Type B pancreatic cell (in vitro differentiated cells): ENCODE data around the gene NUB1. TPM values are rescaled to one million over a fixed set of nuclear protein-coding genes. Genes with fewer than 3 reads are reported as not detected.

ENCODE experiments used
- DNase-seq: peaks from one replicate; pipeline ENCODE4 v3.0.0; 2021; ENCODE audit warnings: mixed read lengths; ENCODE audit not compliant: unreplicated experiment; ENCODE audit errors: extremely low spot score
- H3K27ac Mint-ChIP-seq: 2 replicates; pipeline ENCODE4 v1.8.0; 2021; ENCODE audit warnings: mild to moderate bottlenecking, mixed read lengths
- H3K27me3 Mint-ChIP-seq: 2 replicates; pipeline ENCODE4 v1.8.0; 2021; ENCODE audit warnings: mixed read lengths
- H3K36me3 Mint-ChIP-seq: 2 replicates; pipeline ENCODE4 v1.8.0; 2021; ENCODE audit warnings: mixed read lengths
- H3K4me1 Mint-ChIP-seq: one replicate; pipeline ENCODE4 v1.8.0; 2021; ENCODE audit warnings: mixed read lengths; ENCODE audit not compliant: unreplicated experiment
- H3K4me3 Mint-ChIP-seq: 2 replicates; pipeline ENCODE4 v1.8.0; 2021; ENCODE audit warnings: mild to moderate bottlenecking, mixed read lengths
- H3K9me3 Mint-ChIP-seq: 2 replicates; pipeline ENCODE4 v1.8.0; 2021; ENCODE audit warnings: mixed read lengths
- total RNA-seq: library from RNA; stranded (reverse); gene quantifications from 2 replicates; pipeline ENCODE4 v1.2.1, GENCODE V29; 2021; ENCODE audit warnings: low replicate concordance
- TF ChIP-seq, protein P1 (sequence below): fragments of 200-600 bp; sonication (generic); conservative IDR thresholded peaks from 2 replicates; pipeline ENCODE4 v1.5.0; 2021; ENCODE audit warnings: antibody characterized with exemption, mild to moderate bottlenecking

Gene NUB1
- total RNA-seq, 1 donor from 2014 or later: 54.3 TPM

DNA sequence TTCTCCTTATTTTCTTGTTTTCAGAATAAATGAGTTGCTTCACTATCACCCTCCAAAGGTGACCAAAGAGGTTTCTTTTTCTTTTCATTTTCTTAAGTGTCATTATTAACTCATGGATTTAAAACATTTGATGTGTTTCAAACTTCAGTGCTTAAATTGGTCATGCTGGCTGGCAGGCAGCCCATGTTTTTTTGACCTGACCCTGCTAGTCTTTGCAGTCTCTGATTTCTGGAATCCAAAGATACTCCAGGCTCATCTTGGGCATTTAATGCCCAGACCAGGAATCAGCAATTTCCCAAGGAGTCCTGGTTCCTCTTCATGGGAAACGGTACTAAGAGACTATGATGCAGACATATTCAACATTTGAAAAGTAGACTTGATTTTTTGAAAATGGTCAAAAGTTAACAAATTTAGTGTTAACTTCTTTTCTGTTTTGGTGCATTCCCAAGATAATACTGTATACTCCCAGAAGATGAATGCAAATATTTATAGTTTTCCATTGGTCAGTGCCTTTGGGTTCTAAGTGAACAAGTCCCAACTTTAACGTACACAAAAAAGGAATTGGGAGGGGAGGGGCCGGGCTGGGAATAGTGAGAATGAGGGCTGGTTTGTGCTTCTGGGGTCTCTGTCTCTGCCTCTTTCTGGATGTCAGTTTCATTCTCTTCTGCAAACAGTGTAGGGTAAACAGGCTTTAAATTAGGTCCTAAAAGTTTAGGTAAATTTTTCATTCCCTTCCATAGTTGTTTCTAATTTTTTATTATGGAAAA is 19.8 kb downstream of the NUB1 start:
- H3K27ac Mint-ChIP-seq: no peak overlapping the region
- H3K4me3 Mint-ChIP-seq: no peak overlapping the region
- H3K36me3 Mint-ChIP-seq: peaks cover 41% of the 10 kb centered on the region
- no peaks in the 10 kb centered on the region for H3K27me3 Mint-ChIP-seq
- TF ChIP-seq, protein P1, sequence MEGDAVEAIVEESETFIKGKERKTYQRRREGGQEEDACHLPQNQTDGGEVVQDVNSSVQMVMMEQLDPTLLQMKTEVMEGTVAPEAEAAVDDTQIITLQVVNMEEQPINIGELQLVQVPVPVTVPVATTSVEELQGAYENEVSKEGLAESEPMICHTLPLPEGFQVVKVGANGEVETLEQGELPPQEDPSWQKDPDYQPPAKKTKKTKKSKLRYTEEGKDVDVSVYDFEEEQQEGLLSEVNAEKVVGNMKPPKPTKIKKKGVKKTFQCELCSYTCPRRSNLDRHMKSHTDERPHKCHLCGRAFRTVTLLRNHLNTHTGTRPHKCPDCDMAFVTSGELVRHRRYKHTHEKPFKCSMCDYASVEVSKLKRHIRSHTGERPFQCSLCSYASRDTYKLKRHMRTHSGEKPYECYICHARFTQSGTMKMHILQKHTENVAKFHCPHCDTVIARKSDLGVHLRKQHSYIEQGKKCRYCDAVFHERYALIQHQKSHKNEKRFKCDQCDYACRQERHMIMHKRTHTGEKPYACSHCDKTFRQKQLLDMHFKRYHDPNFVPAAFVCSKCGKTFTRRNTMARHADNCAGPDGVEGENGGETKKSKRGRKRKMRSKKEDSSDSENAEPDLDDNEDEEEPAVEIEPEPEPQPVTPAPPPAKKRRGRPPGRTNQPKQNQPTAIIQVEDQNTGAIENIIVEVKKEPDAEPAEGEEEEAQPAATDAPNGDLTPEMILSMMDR: no peak
- peaks cover 18% of the 10 kb centered on the region for H3K4me1 Mint-ChIP-seq
- DNase-seq: no peak
- H3K9me3 Mint-ChIP-seq: no peaks in the 10 kb centered on the region

DNA sequence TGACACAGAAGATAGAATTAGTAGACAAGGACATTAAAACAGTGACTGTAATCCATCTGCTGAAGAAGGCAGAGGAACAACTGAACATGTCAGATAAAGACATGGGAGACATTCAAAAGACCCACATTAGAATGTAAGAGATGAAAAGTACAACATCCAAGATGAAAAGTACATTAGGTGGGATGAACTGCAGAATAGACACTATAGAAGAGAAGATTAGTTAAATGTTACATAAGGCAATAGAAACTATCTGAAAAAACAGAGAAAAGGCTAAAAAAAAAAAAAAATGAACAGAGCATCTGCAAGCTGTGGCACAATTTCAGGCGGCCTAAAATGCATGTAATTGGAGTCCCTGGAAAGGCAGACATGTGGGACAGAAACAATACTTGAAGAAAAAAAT is 21.6 kb downstream of the NUB1 start:
- Mint-ChIP-seq H3K36me3 (peaks cover 41% of the 10 kb centered on the region), H3K27ac (no peak overlapping the region), H3K27me3 (no peaks in the 10 kb centered on the region), H3K9me3 (no peaks in the 10 kb centered on the region), H3K4me1 (peaks cover 26% of the 10 kb centered on the region), H3K4me3 (no peak overlapping the region)
- DNase-seq: no peak
- TF ChIP-seq, protein P1: no peak

DNA sequence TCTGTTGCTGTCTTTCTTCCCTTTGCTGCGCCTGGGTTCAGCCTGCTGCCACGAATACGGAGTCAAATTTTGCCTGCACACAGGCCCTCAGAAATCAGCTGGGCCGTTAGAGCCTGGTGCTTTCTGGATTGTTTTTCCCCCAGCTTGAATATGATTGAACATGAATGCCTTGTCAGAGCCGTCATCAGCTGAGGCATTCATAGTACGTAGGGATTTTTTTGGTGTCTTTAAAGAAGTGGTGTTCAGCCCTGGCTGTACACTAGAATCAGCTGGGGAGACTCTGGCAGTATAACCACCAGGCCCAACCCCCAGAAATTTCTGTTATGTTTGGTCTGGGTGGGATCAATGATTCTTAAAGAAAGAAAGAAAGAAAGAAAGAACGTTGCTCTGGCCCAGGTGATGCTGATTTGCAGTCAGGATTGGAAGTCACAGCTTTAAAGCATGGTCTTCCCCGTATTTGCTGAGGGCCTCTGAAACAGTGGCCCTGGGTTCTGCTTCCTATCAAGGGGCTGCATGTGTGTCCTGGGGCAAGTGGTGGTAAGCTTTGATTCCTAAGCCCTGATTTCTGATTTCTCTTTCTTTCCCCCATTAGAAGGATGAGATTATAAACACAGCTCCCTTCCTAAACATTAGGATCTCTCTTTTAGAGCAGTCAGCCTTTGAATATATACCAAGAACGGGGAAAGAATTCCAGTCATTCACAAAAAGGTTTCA is 24.7 kb downstream of the NUB1 start:
- Mint-ChIP-seq H3K27ac (no peak overlapping the region), H3K4me3 (no peak overlapping the region), H3K27me3 (no peaks in the 10 kb centered on the region), H3K4me1 (peaks cover 32% of the 10 kb centered on the region), H3K9me3 (no peaks in the 10 kb centered on the region), H3K36me3 (peaks cover 30% of the 10 kb centered on the region)
- TF ChIP-seq, protein P1: no peak
- no peak for DNase-seq

DNA sequence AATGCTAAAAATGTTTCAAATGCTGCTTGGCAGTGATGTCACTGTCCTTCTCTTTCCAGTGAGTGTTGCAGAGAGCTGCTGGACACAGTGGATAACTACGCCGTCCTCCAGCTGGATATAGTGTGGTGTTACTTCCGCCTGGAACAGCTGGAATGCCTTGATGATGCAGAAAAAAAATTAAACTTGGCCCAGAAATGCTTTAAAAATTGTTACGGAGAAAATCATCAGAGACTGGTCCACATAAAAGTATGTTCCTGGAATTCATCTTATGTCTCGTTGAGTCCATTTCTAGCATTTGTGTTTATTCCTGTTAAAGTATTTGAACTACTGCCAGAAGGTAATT is 25.2 kb downstream of the NUB1 start:
- no peaks in the 10 kb centered on the region for H3K27me3 Mint-ChIP-seq
- H3K4me1 Mint-ChIP-seq: peaks cover 32% of the 10 kb centered on the region
- DNase-seq: no peak
- no peak overlapping the region for H3K27ac Mint-ChIP-seq
- no peak overlapping the region for H3K4me3 Mint-ChIP-seq
- TF ChIP-seq, protein P1: no peak
- no peaks in the 10 kb centered on the region for H3K9me3 Mint-ChIP-seq
- H3K36me3 Mint-ChIP-seq: peaks cover 25% of the 10 kb centered on the region

DNA sequence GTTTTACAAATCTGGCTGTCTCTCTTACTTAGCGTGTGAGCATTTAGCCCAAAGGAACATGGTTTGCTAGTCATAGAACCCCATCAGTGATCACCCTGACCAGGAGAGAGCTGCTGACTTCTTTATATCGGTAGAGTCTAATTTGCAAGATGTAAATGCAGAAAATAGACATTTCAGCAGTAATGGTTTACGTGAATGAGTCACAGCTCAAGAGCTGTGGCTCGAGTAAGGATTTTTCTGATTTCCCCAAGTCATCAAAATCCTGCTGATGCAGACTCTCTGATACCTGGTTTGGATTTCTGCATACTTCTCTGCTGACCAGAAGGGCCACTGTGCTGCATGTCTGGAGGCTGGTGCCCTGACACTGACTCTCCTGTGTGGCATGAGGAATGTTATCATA is 25.7 kb downstream of the NUB1 start:
- Mint-ChIP-seq H3K27ac (no peak overlapping the region), H3K4me3 (no peak overlapping the region), H3K36me3 (peaks cover 23% of the 10 kb centered on the region), H3K9me3 (no peaks in the 10 kb centered on the region), H3K4me1 (peaks cover 31% of the 10 kb centered on the region), H3K27me3 (no peaks in the 10 kb centered on the region)
- DNase-seq: no peak
- TF ChIP-seq, protein P1: no peak
